Lower leg skin (tissue), 4 donors: ENCODE results near the gene MCRIP2. TPM values are rescaled to one million over a fixed set of nuclear protein-coding genes. Genes with fewer than 3 reads are reported as not detected.

ENCODE experiments used
- DNase-seq, 2 donors: peaks; one replicate each; pipeline ENCODE4 v3.0.0-alpha.2; 2019; ENCODE audit warnings: low spot score in 2 of 2
- H3K4me3 ChIP-seq: fragments of 200-600 bp; sonication (generic); 2 replicates; pipeline ENCODE4 v1.5.1; 2017; ENCODE audit warnings: mild to moderate bottlenecking, low read depth; ENCODE audit not compliant: poor library complexity, severe bottlenecking
- POLR2A ChIP-seq, 2 donors: fragments of 450-650 bp; IDR thresholded peaks; one replicate each; pipeline ENCODE4 v1.6.1; 2016 to 2017; ENCODE audit warnings: antibody characterized with exemption in 2 of 2, mild to moderate bottlenecking in 1 of 2, moderate library complexity in 1 of 2
- WGBS, 2 donors: methylation state at CpG; one replicate each; pipeline ENCODE4 v1.1.5; 2018; 5-methylcytosine and 5-hydroxymethylcytosine counted together
- intact Hi-C: fragments of 100-400 bp; cut with DNase I; formaldehyde crosslinking; loops from one replicate; pipeline ENCODE4 v1.15.0; 2023; ENCODE audit warnings: low total_unique reads
- total RNA-seq, 4 donors: library from RNA; depleted of rRNA; stranded (reverse); fragments of >200 nt; gene quantifications; one replicate each; pipeline ENCODE4 v1.1.0, GENCODE V29; 2016
- TF ChIP-seq, protein P1 (sequence below), 3 donors: fragments of 450-650 bp; IDR thresholded peaks; one replicate each; pipeline ENCODE4 v1.5.1; 2016; ENCODE audit warnings: antibody characterized with exemption in 3 of 3, mild to moderate bottlenecking in 3 of 3, moderate library complexity in 2 of 3

The MCRIP2 gene
- total RNA-seq, 4 donors from 2014 or later = 10.5 to 31.3 (median 23.2) TPM

- DNase-seq = no peak
- no peak overlapping the region for H3K4me3 ChIP-seq
- TF ChIP-seq, protein P1, sequence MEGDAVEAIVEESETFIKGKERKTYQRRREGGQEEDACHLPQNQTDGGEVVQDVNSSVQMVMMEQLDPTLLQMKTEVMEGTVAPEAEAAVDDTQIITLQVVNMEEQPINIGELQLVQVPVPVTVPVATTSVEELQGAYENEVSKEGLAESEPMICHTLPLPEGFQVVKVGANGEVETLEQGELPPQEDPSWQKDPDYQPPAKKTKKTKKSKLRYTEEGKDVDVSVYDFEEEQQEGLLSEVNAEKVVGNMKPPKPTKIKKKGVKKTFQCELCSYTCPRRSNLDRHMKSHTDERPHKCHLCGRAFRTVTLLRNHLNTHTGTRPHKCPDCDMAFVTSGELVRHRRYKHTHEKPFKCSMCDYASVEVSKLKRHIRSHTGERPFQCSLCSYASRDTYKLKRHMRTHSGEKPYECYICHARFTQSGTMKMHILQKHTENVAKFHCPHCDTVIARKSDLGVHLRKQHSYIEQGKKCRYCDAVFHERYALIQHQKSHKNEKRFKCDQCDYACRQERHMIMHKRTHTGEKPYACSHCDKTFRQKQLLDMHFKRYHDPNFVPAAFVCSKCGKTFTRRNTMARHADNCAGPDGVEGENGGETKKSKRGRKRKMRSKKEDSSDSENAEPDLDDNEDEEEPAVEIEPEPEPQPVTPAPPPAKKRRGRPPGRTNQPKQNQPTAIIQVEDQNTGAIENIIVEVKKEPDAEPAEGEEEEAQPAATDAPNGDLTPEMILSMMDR (IDR thresholded peaks at IDR 0.05) = no peak
- TF ChIP-seq POLR2A (IDR thresholded peaks at IDR 0.05) = no peak
- intact Hi-C loops = no loop called here
- 92% methylated on average over 12 of the region's 12 CpGs for WGBS, 2 donors
Observed at GRCh38 chr16:654034-654433, 12.4 kb downstream of the MCRIP2 start.

DNA sequence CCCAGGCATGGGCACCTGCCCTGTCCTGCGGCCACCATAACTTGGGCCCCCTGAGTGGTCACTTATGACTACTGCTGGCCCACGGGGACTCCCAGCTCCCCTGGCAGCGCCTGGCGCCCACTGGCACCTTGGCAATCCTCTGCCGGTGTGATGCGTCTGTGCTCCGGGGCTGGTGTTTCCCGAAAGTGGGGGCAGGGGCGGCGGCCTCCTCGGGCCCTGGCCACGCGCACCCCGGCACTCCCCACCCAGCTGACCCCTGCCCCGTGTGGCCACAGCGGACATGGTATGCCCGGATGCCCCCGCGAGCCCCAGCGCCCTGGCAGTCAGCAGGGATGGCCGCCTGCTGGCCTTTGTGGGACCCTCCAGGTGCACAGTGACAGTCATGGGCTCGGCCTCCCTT lies 15.9 kb downstream of the MCRIP2 start:
- intact Hi-C loops = no loop called here
- TF ChIP-seq, protein P1 (IDR thresholded peaks at IDR 0.05) = no peak
- TF ChIP-seq POLR2A (IDR thresholded peaks at IDR 0.05) = no peak
- no peak for DNase-seq
- 96% methylated on average over 8 to 15 of the region's 22 CpGs for WGBS, 2 donors
- no peak overlapping the region for H3K4me3 ChIP-seq

GRCh38 chr16:658679-659571 lies 17.3 kb downstream of the MCRIP2 start:
- no peak for DNase-seq
- H3K4me3 ChIP-seq = no peak overlapping the region
- intact Hi-C loops = no loop called here
- no peak for TF ChIP-seq POLR2A (IDR thresholded peaks at IDR 0.05)
- TF ChIP-seq, protein P1 (IDR thresholded peaks at IDR 0.05) = no peak
- 92 to 93% methylated on average over 23 to 32 of the region's 35 CpGs for WGBS, 2 donors

- intact Hi-C loops = loop anchor here (10.0 kb wide), 1 partner anchor 115 kb away; no protein-coding TSS in a partner anchor
- H3K4me3 ChIP-seq = no peak overlapping the region
- 83 to 86% methylated on average over 8 to 16 of the region's 20 CpGs for WGBS, 2 donors
- DNase-seq = no peak
- no peak for TF ChIP-seq POLR2A (IDR thresholded peaks at IDR 0.05)
- TF ChIP-seq, protein P1 (IDR thresholded peaks at IDR 0.05) = no peak
Observed at GRCh38 chr16:659618-660017, 18.0 kb downstream of the MCRIP2 start.

DNA sequence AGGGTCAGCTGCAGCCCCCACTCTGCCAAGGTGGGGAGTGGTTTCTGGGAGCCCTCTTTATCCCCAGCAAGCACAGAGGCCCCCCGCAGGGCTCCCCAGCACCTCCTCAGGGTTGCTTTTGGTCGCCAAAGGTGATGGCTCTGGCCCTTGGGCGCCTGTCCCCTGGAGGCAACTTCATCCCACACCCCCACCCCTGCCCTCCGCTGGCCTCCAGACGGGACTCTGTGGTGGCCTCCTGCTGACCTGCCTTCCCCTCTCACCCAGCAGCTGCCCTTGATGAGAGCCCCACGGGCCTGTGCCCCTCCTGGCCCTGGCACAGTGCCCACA lies 18.5 kb downstream of the MCRIP2 start:
- TF ChIP-seq POLR2A (IDR thresholded peaks at IDR 0.05) = no peak
- TF ChIP-seq, protein P1 (IDR thresholded peaks at IDR 0.05) = no peak
- intact Hi-C loops = loop anchor here (10.0 kb wide), 1 partner anchor 115 kb away; no protein-coding TSS in a partner anchor
- no peak for DNase-seq
- WGBS, 2 donors = 61 to 66% methylated on average over 3 to 6 of the region's 6 CpGs
- H3K4me3 ChIP-seq = no peak overlapping the region
